ENCODE data around the gene PTPN4.
"Not testable (repeated sequence)": the region's sequence is repeated elsewhere in the genome, so short reads cannot be mapped to it uniquely, and the experiment has no call there.

Gene PTPN4

GRCh38 chr2:119940856-119941255 is 181.1 kb downstream of the PTPN4 start:
- DNase-seq (ENCODE audit: low read depth in 2 of 2) = no peak

GRCh38 chr2:119941388-119941787 is 181.7 kb downstream of the PTPN4 start:
- no peak for DNase-seq (ENCODE audit: low read depth in 2 of 2)

GRCh38 chr2:119941981-119942513 is 182.3 kb downstream of the PTPN4 start:
- no peak for DNase-seq (ENCODE audit: low read depth in 2 of 2)

GRCh38 chr2:119943058-119943457 is 183.3 kb downstream of the PTPN4 start:
- no peak for DNase-seq (ENCODE audit: low read depth in 2 of 2)

GRCh38 chr2:119947535-119947934 is 187.8 kb downstream of the PTPN4 start:
- no peak for DNase-seq (ENCODE audit: low read depth in 2 of 2)

GRCh38 chr2:119950966-119951365 is 191.2 kb downstream of the PTPN4 start:
- no peak for DNase-seq (ENCODE audit: low read depth in 2 of 2)

- DNase-seq (ENCODE audit: low read depth in 2 of 2) = no peak
Measured at GRCh38 chr2:119958670-119959268, 199.0 kb downstream of the PTPN4 start.

GRCh38 chr2:119960821-119961220 is 201.1 kb downstream of the PTPN4 start:
- no peak for DNase-seq (ENCODE audit: low read depth in 2 of 2)

- no peak for DNase-seq (ENCODE audit: low read depth in 2 of 2)
Measured at GRCh38 chr2:119981896-119982295, 222.2 kb downstream of the PTPN4 start.

GRCh38 chr2:119982506-119982905 is 222.8 kb downstream of the PTPN4 start:
- no peak for DNase-seq (ENCODE audit: low read depth in 2 of 2)

- no peak for DNase-seq (ENCODE audit: low read depth in 2 of 2)
Measured at GRCh38 chr2:119983108-119983507, 223.4 kb downstream of the PTPN4 start.

- no peak for DNase-seq (ENCODE audit: low read depth in 2 of 2)
Measured at GRCh38 chr2:119996148-119996547, 236.4 kb downstream of the PTPN4 start.

- DNase-seq (ENCODE audit: low read depth in 2 of 2) = not testable (repeated sequence)
Measured at GRCh38 chr2:119996896-119997891, 237.5 kb downstream of the PTPN4 start.

GRCh38 chr2:120001471-120001870 is 241.7 kb downstream of the PTPN4 start:
- DNase-seq (ENCODE audit: low read depth in 2 of 2) = no peak

- DNase-seq (ENCODE audit: low read depth in 2 of 2) = no peak
Measured at GRCh38 chr2:120004254-120004653, 244.5 kb downstream of the PTPN4 start.

- DNase-seq (ENCODE audit: low read depth in 2 of 2) = no peak
Measured at GRCh38 chr2:120005834-120006521, 246.3 kb downstream of the PTPN4 start.

GRCh38 chr2:120007851-120008250 is 248.1 kb downstream of the PTPN4 start:
- DNase-seq (ENCODE audit: low read depth in 2 of 2) = no peak

- no peak for DNase-seq (ENCODE audit: low read depth in 2 of 2)
Measured at GRCh38 chr2:120012363-120012762, 252.6 kb downstream of the PTPN4 start.

- peak; percentile 55 to 80 for DNase-seq (ENCODE audit: low read depth in 2 of 2)
Measured at GRCh38 chr2:120012771-120013596, 253.3 kb downstream of the PTPN4 start, which contains the start of gene EPB41L5. TSS of gene EPB41L5 (plus strand) at chr2:120013077. CDS start at chr2:120019085, 6,008 bp downstream.

- DNase-seq (ENCODE audit: low read depth in 2 of 2) = peak in 1 of 2 experiments; percentile 6
Measured at GRCh38 chr2:120013597-120014223, 254.0 kb downstream of the PTPN4 start.

Measured in stimulated activated CD4-positive, alpha-beta T cell treated with anti-CD3 and anti-CD28 coated beads, Interleukin-12 subunit alpha, Interleukin-12 subunit beta, amount 100 ng/mL, for 24 hours (primary cell).